HepG2 (cell line): Measurements from ENCODE around the gene NEU1. TPM values are rescaled to one million over a fixed set of nuclear protein-coding genes. Genes with fewer than 3 reads are reported as not detected.

Experiments
- ARNT2 ChIP-seq: sonication (generic); formaldehyde crosslinking; IDR thresholded peaks from 2 replicates; pipeline ENCODE4 v1.8.0; 2022; ENCODE audit warnings: mild to moderate bottlenecking, low read depth, missing genetic modification reagents, moderate library complexity
- CHD4 ChIP-seq: fragments of 200-600 bp; sonication (generic); IDR thresholded peaks from 2 replicates; pipeline ENCODE4 v1.7.0; 2017; ENCODE audit warnings: mild to moderate bottlenecking, low read length, borderline replicate concordance
- EED ChIP-seq: sonication (generic); formaldehyde crosslinking; IDR thresholded peaks from 2 replicates; pipeline ENCODE4 v1.5.0; 2020; ENCODE audit warnings: mild to moderate bottlenecking, missing genetic modification reagents
- GPN1 ChIP-seq: sonication (generic); formaldehyde crosslinking; IDR thresholded peaks from 2 replicates; pipeline ENCODE4 v1.5.1; 2020; ENCODE audit warnings: missing genetic modification reagents, borderline replicate concordance
- HCFC1 ChIP-seq: fragments of 150-350 bp; IDR thresholded peaks from 2 replicates; pipeline ENCODE4 v1.6.1; 2014; ENCODE audit warnings: low read depth, low read length
- HNRNPK ChIP-seq: fragments of 200-400 bp; formaldehyde crosslinking; IDR thresholded peaks from 2 replicates; pipeline ENCODE4 v1.6.1; 2018; ENCODE audit warnings: low read length, low read depth, moderate library complexity, mild to moderate bottlenecking; ENCODE audit not compliant: poor library complexity, severe bottlenecking
- KDM5A ChIP-seq: fragments of 200-600 bp; sonication (generic); IDR thresholded peaks from 2 replicates; pipeline ENCODE4 v1.7.0; 2018; ENCODE audit warnings: antibody characterized with exemption, mild to moderate bottlenecking, low read length, borderline replicate concordance
- NFIC ChIP-seq: IDR thresholded peaks from 2 replicates; pipeline ENCODE4 v1.6.1; 2012; ENCODE audit warnings: mild to moderate bottlenecking, low read length, inconsistent platforms
- NFKBIZ ChIP-seq: IDR thresholded peaks from 2 replicates; pipeline ENCODE4 v1.6.1; 2018; ENCODE audit warnings: missing genetic modification reagents, missing compliant biosample characterization
- NR3C1 ChIP-seq: sonication (generic); formaldehyde crosslinking; IDR thresholded peaks from 2 replicates; pipeline ENCODE4 v1.4.0; 2020; ENCODE audit warnings: missing genetic modification reagents
- POLR2G ChIP-seq: fragments of 200-400 bp; formaldehyde crosslinking; IDR thresholded peaks from 2 replicates; pipeline ENCODE4 v1.6.1; 2018; ENCODE audit warnings: mild to moderate bottlenecking, low read depth, low read length, moderate library complexity
- RARA ChIP-seq: IDR thresholded peaks from 2 replicates; pipeline ENCODE4 v1.6.1; 2016; ENCODE audit warnings: missing genetic modification reagents, missing compliant biosample characterization
- ZNF121 ChIP-seq: sonication (generic); formaldehyde crosslinking; IDR thresholded peaks from 2 replicates; pipeline ENCODE4 v1.5.0; 2020; ENCODE audit warnings: mild to moderate bottlenecking, missing genetic modification reagents
- ZNF331 ChIP-seq: sonication (generic); formaldehyde crosslinking; IDR thresholded peaks from 2 replicates; pipeline ENCODE4 v1.4.0; 2020; ENCODE audit warnings: missing genetic modification reagents
- ZNF354B ChIP-seq: sonication (generic); formaldehyde crosslinking; IDR thresholded peaks from 2 replicates; pipeline ENCODE4 v1.8.0; 2022; ENCODE audit warnings: mild to moderate bottlenecking, missing genetic modification reagents
- ZNF510 ChIP-seq: sonication (generic); formaldehyde crosslinking; IDR thresholded peaks from 2 replicates; pipeline ENCODE4 v1.4.0; 2020; ENCODE audit warnings: low read depth, mild to moderate bottlenecking, missing genetic modification reagents
- ZNF710 ChIP-seq: sonication (generic); formaldehyde crosslinking; IDR thresholded peaks from 2 replicates; pipeline ENCODE4 v1.5.0; 2020; ENCODE audit warnings: mild to moderate bottlenecking, missing genetic modification reagents, borderline replicate concordance
- ZNF780A ChIP-seq: sonication (generic); formaldehyde crosslinking; IDR thresholded peaks from 2 replicates; pipeline ENCODE4 v1.8.0; 2022; ENCODE audit warnings: mild to moderate bottlenecking, missing genetic modification reagents, moderate library complexity
- polyA plus RNA-seq, 8 experiments: library from polyadenylated mRNA; depleted of rRNA in 3 of 8; stranded (reverse) in 7 of 8; unstranded in 1 of 8; fragments of >200 nt; fragmentation: Illumina TruSeq in 4 of 8; extraction: Trizol in 4 of 8; gene quantifications; 2 replicates each; pipeline versions ENCODE4 v1.2.1 to v1.2.3, GENCODE V29; 2011 to 2016; ENCODE audit warnings: low read depth in 4 of 8, missing spikeins in 1 of 8, mixed read lengths in 1 of 8; ENCODE audit not compliant: insufficient read depth in 1 of 8
- total RNA-seq, 5 experiments: library from RNA; depleted of rRNA; stranded (reverse); fragments of >200 nt; fragmentation: Illumina TruSeq; extraction: Trizol; gene quantifications; 2 replicates each; pipeline ENCODE4 v1.2.3, GENCODE V29; 2016; ENCODE audit warnings: low read depth in 1 of 5
- TF ChIP-seq, protein P1 (sequence below): sonication (generic); formaldehyde crosslinking; IDR thresholded peaks from 2 replicates; pipeline ENCODE4 v1.4.0; 2020; ENCODE audit warnings: mild to moderate bottlenecking, missing genetic modification reagents
- TF ChIP-seq, protein P2 (sequence below): fragments of 450-650 bp; IDR thresholded peaks from 2 replicates; pipeline ENCODE4 v1.6.1; 2016

The NEU1 gene
- total and polyA plus RNA-seq, 2 of the 13 experiments (the other 11 are each of a cell fraction or from before 2014, with no cell fraction given): 215 to 297 TPM

DNA sequence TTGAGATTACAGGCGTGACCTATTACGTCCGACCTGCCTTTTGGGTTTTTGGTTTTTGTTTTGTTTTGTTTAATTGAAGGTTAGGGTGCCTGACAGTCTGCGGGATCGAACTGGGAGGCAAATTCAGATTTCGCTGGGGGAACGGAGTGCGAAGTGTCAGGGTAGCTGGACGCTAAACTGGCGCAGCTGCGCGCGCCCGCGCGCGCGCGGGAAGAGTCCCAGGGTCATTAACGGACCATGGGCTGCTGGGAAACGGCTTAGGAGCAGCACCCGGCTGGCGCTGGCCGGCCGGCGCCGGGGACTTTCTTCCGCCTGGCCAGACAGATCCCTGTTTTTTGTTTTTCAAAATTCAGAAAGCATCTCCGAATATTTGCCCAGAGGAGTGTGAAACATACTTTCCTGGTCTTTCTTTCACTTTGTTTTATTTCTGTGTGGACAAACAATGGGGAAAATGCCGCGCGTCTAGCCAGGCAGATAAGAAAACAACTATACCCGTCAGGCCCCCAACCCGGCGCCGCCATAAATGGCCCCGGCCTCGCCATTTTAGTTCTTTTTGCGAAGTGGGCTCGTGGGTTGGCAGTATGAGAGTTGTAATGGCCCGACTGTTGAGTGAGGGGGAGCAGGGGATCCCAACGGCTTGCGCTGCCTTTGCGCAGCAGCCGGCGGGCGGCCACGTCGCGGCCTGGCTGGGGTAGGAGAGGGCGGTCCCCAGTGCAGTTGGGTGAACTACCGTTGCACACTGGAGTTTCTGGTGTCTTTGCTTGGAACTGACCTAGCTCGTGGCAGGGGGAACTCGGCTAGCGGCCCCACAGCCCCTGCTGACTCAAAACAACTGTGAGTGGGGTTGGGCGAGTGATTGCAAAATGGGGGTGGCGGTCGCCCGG is 28.0 kb downstream of the NEU1 start (continued):
- peak; percentile 77; the same call in 1 of the 2 replicates for TF ChIP-seq ZNF354B (CRISPR knock-in tag)
- peak; percentile 100 for TF ChIP-seq POLR2G
- TF ChIP-seq ZNF121 (CRISPR knock-in tag): no peak; the same call in 1 of the 2 replicates
- peak; percentile 79 for TF ChIP-seq HNRNPK
- TF ChIP-seq ZNF780A (CRISPR knock-in tag): peak; percentile 40; the same call in 1 of the 2 replicates
- TF ChIP-seq, protein P1, sequence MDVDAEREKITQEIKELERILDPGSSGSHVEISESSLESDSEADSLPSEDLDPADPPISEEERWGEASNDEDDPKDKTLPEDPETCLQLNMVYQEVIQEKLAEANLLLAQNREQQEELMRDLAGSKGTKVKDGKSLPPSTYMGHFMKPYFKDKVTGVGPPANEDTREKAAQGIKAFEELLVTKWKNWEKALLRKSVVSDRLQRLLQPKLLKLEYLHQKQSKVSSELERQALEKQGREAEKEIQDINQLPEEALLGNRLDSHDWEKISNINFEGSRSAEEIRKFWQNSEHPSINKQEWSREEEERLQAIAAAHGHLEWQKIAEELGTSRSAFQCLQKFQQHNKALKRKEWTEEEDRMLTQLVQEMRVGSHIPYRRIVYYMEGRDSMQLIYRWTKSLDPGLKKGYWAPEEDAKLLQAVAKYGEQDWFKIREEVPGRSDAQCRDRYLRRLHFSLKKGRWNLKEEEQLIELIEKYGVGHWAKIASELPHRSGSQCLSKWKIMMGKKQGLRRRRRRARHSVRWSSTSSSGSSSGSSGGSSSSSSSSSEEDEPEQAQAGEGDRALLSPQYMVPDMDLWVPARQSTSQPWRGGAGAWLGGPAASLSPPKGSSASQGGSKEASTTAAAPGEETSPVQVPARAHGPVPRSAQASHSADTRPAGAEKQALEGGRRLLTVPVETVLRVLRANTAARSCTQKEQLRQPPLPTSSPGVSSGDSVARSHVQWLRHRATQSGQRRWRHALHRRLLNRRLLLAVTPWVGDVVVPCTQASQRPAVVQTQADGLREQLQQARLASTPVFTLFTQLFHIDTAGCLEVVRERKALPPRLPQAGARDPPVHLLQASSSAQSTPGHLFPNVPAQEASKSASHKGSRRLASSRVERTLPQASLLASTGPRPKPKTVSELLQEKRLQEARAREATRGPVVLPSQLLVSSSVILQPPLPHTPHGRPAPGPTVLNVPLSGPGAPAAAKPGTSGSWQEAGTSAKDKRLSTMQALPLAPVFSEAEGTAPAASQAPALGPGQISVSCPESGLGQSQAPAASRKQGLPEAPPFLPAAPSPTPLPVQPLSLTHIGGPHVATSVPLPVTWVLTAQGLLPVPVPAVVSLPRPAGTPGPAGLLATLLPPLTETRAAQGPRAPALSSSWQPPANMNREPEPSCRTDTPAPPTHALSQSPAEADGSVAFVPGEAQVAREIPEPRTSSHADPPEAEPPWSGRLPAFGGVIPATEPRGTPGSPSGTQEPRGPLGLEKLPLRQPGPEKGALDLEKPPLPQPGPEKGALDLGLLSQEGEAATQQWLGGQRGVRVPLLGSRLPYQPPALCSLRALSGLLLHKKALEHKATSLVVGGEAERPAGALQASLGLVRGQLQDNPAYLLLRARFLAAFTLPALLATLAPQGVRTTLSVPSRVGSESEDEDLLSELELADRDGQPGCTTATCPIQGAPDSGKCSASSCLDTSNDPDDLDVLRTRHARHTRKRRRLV: peak; percentile 92
- peak; percentile 53; the same call in 1 of the 2 replicates for TF ChIP-seq NFIC
- TF ChIP-seq KDM5A: peak; percentile 85
- TF ChIP-seq NR3C1: no peak
- TF ChIP-seq RARA: peak; percentile 32; the same call in 1 of the 2 replicates
- TF ChIP-seq GPN1: 0 out of 2 replicates have a peak, but pooled peaks have one; percentile 87
- TF ChIP-seq ZNF331 (CRISPR knock-in tag): peak; percentile 54; the same call in 1 of the 2 replicates
- TF ChIP-seq HCFC1: peak; percentile 39; the same call in 1 of the 2 replicates
- TF ChIP-seq, protein P2, sequence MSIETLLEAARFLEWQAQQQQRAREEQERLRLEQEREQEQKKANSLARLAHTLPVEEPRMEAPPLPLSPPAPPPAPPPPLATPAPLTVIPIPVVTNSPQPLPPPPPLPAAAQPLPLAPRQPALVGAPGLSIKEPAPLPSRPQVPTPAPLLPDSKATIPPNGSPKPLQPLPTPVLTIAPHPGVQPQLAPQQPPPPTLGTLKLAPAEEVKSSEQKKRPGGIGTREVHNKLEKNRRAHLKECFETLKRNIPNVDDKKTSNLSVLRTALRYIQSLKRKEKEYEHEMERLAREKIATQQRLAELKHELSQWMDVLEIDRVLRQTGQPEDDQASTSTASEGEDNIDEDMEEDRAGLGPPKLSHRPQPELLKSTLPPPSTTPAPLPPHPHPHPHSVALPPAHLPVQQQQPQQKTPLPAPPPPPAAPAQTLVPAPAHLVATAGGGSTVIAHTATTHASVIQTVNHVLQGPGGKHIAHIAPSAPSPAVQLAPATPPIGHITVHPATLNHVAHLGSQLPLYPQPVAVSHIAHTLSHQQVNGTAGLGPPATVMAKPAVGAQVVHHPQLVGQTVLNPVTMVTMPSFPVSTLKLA: peak; percentile 29; the same call in 1 of the 2 replicates
- peak; percentile 95 for TF ChIP-seq EED (CRISPR knock-in tag)
- TF ChIP-seq ARNT2 (CRISPR knock-in tag): peak; percentile 63; the same call in 1 of the 2 replicates
- TF ChIP-seq ZNF510: 0 out of 2 replicates have a peak, but pooled peaks have one; percentile 45
- TF ChIP-seq CHD4: peak; percentile 74; the same call in 1 of the 2 replicates
- TF ChIP-seq NFKBIZ (CRISPR knock-in tag): 0 out of 2 replicates have a peak, but pooled peaks have one; percentile 65
- TF ChIP-seq ZNF710: peak; percentile 83; the same call in 1 of the 2 replicates
